ENCODE data around the gene ERICH3. TPM values are rescaled to one million over a fixed set of nuclear protein-coding genes. Genes with fewer than 3 reads are reported as not detected.

Gene ERICH3
- total RNA-seq, 1 donor from 2014 or later: not detected

- DNase-seq: no peak
- no peak for ATAC-seq
Observed at GRCh38 chr1:74531796-74532195, 141.8 kb downstream of the ERICH3 start.

GRCh38 chr1:74530892-74531291 lies 142.7 kb downstream of the ERICH3 start:
- ATAC-seq (no peak), DNase-seq (no peak)
- intact Hi-C loops (cut with micrococcal nuclease): no loop called here

More at GRCh38 chr1:74531796-74532195, 141.8 kb downstream of the ERICH3 start:
- intact Hi-C loops (cut with micrococcal nuclease): no loop called here

GRCh38 chr1:74528123-74528522 lies 145.5 kb downstream of the ERICH3 start:
- ATAC-seq (no peak), DNase-seq (no peak)
- intact Hi-C loops (cut with micrococcal nuclease): no loop called here

GRCh38 chr1:74526708-74527107 lies 146.9 kb downstream of the ERICH3 start:
- DNase-seq: no peak
- no peak for ATAC-seq
- intact Hi-C loops (cut with micrococcal nuclease): no loop called here

- ATAC-seq (no peak), DNase-seq (no peak)
- intact Hi-C loops (cut with micrococcal nuclease): no loop called here
Observed at GRCh38 chr1:74523873-74524480, 149.6 kb downstream of the ERICH3 start.

- intact Hi-C loops (cut with micrococcal nuclease): no loop called here
- DNase-seq (no peak), ATAC-seq (no peak)
Observed at GRCh38 chr1:74522148-74522547, 151.4 kb downstream of the ERICH3 start.

Other genes with a start within 250 kb of the ERICH3 start
- not detected for gene LRRC53, start 161.2 kb downstream of the ERICH3 start, total RNA-seq
- 39.2 TPM for gene CRYZ, start 59.3 kb upstream of the ERICH3 start, total RNA-seq
- 22.2 TPM for gene TYW3, start 59.4 kb upstream of the ERICH3 start, total RNA-seq

Measured in left ventricle myocardium superior (tissue), 1 donor.